Measurements from ENCODE around the gene CCNJL.

Gene CCNJL, protein sequence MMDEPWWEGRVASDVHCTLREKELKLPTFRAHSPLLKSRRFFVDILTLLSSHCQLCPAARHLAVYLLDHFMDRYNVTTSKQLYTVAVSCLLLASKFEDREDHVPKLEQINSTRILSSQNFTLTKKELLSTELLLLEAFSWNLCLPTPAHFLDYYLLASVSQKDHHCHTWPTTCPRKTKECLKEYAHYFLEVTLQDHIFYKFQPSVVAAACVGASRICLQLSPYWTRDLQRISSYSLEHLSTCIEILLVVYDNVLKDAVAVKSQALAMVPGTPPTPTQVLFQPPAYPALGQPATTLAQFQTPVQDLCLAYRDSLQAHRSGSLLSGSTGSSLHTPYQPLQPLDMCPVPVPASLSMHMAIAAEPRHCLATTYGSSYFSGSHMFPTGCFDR

DNA sequence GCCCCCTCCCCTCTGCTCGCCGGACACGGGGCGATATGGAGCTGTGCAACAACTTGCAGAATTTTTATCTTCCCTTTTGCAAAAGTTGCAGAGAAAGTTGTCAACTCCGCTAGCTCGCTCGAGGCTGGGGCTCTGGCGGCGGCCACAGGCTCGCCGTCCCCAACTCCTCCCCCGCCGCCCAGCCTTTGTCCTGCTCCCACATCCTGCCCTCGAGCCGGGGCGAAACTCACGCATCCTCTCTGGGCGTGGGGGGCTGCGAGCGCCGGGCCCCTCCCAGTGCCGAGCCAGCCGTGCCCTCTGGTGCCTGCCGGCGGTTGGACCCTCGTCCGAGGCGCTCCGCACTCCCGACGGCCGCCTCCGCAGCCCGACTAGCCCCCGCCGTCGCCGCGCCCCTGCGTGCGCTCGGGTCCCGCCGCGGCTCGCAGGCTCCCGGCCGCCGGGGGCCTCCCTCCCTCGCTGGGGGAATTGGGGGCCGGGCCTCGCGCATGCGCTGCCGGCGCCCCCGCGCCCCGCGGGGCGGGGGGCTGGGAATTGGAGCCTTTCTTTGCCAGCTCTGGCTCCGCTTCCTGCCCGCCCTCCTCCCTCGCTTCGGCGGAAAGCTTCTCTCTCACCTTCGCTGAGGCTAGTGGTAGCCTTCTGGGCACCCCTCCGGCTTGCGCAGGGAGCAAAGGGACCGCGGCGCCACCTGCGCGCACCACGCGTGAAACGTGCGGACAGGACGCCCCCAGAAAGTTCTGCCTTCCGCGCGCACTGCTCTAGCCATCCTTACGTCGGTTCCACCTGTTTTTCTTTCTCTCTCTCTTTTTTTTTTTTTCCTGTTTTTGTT lies at the start of gene CCNJL:
Gene CCNJL (minus strand): TSS at position 431 of the 826 bp plus-strand sequence. CDS start 641 bp downstream, outside the sequence.
- TF ChIP-seq, protein P1, sequence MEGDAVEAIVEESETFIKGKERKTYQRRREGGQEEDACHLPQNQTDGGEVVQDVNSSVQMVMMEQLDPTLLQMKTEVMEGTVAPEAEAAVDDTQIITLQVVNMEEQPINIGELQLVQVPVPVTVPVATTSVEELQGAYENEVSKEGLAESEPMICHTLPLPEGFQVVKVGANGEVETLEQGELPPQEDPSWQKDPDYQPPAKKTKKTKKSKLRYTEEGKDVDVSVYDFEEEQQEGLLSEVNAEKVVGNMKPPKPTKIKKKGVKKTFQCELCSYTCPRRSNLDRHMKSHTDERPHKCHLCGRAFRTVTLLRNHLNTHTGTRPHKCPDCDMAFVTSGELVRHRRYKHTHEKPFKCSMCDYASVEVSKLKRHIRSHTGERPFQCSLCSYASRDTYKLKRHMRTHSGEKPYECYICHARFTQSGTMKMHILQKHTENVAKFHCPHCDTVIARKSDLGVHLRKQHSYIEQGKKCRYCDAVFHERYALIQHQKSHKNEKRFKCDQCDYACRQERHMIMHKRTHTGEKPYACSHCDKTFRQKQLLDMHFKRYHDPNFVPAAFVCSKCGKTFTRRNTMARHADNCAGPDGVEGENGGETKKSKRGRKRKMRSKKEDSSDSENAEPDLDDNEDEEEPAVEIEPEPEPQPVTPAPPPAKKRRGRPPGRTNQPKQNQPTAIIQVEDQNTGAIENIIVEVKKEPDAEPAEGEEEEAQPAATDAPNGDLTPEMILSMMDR (IDR thresholded peaks at IDR 0.05; ENCODE audit: borderline replicate concordance, insufficient read depth, low read depth, low read length) = no peak
- H3K4me3 ChIP-seq (ENCODE audit: low read depth, low read length) = peak within 1 kb of the TSS; percentile 68

DNA sequence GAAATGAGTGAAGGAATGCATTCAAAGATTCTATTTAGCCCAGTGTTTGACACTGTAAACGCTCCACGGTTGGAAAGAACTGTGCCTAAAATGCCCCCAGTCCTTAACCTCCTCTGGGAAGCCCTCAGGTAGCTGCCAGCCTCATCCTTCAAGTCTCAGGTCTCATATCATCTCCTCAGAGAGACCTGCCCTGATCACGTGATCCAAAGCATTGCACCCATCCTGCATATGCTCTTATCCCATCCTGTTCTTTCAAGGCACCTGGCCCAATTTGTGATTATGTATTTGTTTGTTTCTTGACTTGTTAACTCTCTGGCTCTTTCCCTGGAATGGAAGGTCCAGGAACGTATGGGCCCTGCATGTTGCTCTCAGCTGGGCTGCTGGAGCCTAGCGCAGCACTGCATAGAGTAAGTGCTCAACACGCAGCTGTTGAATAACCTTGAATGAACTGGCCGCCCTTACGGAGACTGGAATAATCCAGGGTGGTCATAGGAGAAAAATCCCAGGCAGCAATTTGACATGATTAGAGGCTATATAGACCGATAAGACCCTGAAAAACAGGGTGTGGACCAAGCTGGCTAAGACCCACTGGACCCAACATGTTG lies 49.4 kb upstream of the CCNJL start:
- H3K4me3 ChIP-seq (ENCODE audit: low read depth, low read length) = no peak overlapping the region
- TF ChIP-seq, protein P1 (IDR thresholded peaks at IDR 0.05; ENCODE audit: borderline replicate concordance, insufficient read depth, low read depth, low read length) = no peak

DNA sequence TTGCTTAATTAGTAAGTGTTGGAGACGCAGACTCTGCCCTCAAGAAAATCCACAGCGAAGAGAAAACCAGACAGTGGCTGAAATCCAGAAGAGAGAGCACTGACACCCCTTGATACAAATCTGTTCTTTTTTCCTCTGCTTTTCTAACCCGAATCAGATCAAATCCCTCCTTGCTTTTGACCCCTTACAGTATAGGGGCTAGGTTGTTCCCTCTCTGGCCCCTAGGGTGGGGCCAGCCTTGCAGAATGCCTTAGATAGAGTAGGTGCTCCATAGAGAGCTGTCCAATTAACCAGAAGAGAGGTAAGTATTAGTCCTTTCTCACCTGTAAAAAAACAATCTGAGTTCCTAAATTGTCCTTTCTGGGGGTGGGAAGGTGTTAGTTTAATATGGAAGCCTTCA lies 47.9 kb upstream of the CCNJL start:
- TF ChIP-seq, protein P1 (IDR thresholded peaks at IDR 0.05; ENCODE audit: borderline replicate concordance, insufficient read depth, low read depth, low read length) = no peak
- no peak overlapping the region for H3K4me3 ChIP-seq (ENCODE audit: low read depth, low read length)

DNA sequence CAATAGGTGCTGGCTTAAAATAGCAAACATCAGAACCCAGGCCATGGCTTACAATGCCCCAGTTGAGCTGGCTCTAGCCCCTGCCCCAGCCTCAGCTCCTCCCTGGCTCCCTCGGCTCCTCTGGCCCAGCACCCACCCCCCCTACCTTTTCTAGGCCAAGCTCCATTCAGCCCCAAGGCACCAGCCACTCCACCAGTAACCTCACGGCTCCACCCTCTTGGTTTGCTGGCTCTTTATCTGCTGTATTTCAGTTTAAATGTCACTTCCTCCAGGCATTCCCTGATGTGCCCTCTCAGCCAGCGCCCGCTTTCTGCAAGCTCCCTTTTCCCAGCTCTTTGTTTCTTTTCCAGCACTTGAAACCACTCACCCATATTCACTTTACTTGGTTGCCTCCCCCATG lies 47.5 kb upstream of the CCNJL start:
- TF ChIP-seq, protein P1 (IDR thresholded peaks at IDR 0.05; ENCODE audit: borderline replicate concordance, insufficient read depth, low read depth, low read length) = no peak
- no peak overlapping the region for H3K4me3 ChIP-seq (ENCODE audit: low read depth, low read length)

DNA sequence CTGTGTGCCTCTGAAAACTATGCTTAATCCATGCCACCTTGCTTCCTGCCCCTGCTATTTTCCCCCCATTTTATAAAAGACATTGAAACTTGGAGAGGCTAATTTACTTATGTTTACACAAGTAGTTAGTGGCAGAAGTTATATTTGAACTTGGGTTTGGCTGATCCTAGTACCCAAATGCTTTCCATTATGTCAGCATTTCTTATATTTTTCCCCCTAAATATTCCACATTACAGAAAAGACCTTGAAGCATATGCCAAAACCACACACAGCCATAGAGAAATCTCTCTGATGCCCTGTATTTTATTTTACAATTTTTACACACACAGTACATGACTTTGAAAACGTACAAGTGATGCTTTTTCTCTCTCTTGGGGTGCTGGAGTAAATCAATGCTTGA lies 46.9 kb upstream of the CCNJL start:
- H3K4me3 ChIP-seq (ENCODE audit: low read depth, low read length) = no peak overlapping the region
- TF ChIP-seq, protein P1 (IDR thresholded peaks at IDR 0.05; ENCODE audit: borderline replicate concordance, insufficient read depth, low read depth, low read length) = no peak

DNA sequence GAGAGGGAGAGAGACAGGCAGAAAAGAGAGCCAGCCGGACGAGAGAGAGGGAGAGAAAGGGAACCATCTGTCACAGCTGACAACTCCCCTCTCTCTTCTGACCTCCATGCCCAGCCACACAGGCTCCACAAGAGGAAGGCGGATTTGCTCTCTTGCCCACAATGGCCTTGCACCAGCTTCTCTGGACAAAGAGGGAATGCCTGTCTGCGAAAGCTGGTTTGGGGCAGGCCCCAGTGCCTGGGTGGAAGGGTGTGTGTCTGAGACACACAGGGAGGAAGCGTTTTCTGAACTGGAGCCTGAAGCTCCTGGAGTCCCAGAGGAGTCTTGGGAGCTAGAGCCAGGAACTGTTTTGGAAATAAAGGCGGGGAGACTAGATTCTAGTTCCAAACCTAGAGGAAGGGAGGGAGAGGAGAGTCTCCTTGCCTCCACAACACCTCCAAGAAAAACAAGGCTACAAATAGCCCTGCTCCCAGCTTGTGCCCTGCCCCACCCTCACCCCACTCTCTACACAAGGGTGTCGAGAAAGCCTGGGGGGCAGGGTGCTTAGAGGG lies 45.6 kb upstream of the CCNJL start:
- TF ChIP-seq, protein P1 (IDR thresholded peaks at IDR 0.05; ENCODE audit: borderline replicate concordance, insufficient read depth, low read depth, low read length) = no peak
- no peak overlapping the region for H3K4me3 ChIP-seq (ENCODE audit: low read depth, low read length)
